HepG2 (cell line): ENCODE results near the gene FAAP20.

Experiments used
- ARID2 ChIP-seq: sonication (generic); formaldehyde crosslinking; IDR thresholded peaks from 2 replicates; pipeline ENCODE4 v1.8.1; 2022; ENCODE audit warnings: mild to moderate bottlenecking, missing genetic modification reagents, borderline replicate concordance
- FOXJ3 ChIP-seq: sonication (generic); formaldehyde crosslinking; IDR thresholded peaks from 2 replicates; pipeline ENCODE4 v1.4.0; 2020; ENCODE audit warnings: missing genetic modification reagents, mild to moderate bottlenecking, borderline replicate concordance
- ZNF362 ChIP-seq: sonication (generic); formaldehyde crosslinking; IDR thresholded peaks from 2 replicates; pipeline ENCODE4 v1.4.0; 2020; ENCODE audit warnings: missing genetic modification reagents, mild to moderate bottlenecking, borderline replicate concordance

GRCh38 chr1:2233997-2234761 lies 39.6 kb upstream of the FAAP20 start:
- TF ChIP-seq FOXJ3 (peak; percentile 85; the same call in 1 of the 2 replicates), ARID2 (CRISPR knock-in tag) (no peak), ZNF362 (CRISPR knock-in tag) (no peak; the same call in 1 of the 2 replicates)
